ENCODE results near the gene MRPS24.
"Not testable (repeated sequence)": the region's sequence is repeated elsewhere in the genome, so short reads cannot be mapped to it uniquely, and the experiment has no call there.

Gene MRPS24

GRCh38 chr7:43823425-43823824, 45.9 kb downstream of the MRPS24 start:
- CTCF ChIA-PET = interaction anchor here (1.4 kb wide), 1 partner anchor 241 kb away, joined by 4 read pairs; the partner anchor contains the start of gene STK17A
- DNase-seq (ENCODE audit: extremely low spot score) = not testable (repeated sequence)
- POLR2A ChIA-PET = interaction anchor here (0.9 kb wide), 1 partner anchor 15 kb away, joined by 3 read pairs; no protein-coding TSS in a partner anchor
- TF ChIP-seq PKNOX1 (IDR thresholded peaks at IDR 0.05) = peak; percentile 87
